Transverse colon (tissue), 3 donors: Measurements from ENCODE around the gene FAM131B.

Experiments
- EP300 ChIP-seq: sonication (generic); formaldehyde crosslinking; IDR thresholded peaks from one replicate; pipeline ENCODE4 v1.6.1; 2017; ENCODE audit warnings: antibody characterized with exemption, low read depth
- POLR2A ChIP-seq: fragments of 450-650 bp; IDR thresholded peaks from one replicate; pipeline ENCODE4 v1.6.1; 2016; ENCODE audit warnings: antibody characterized with exemption, mild to moderate bottlenecking, moderate library complexity
- TF ChIP-seq, protein P1 (sequence below), 5 experiments: fragments of 200-600 bp in 3 of 5; fragments of 450-650 bp in 2 of 5; sonication (generic) in 3 of 5; IDR thresholded peaks; 1 replicate in 2 of 5; 2 replicates in 3 of 5; pipeline ENCODE4 v1.5.1; 2016 to 2017; ENCODE audit warnings: antibody characterized with exemption in 5 of 5, inconsistent platforms in 3 of 5, mild to moderate bottlenecking in 2 of 5, moderate library complexity in 1 of 5

DNA sequence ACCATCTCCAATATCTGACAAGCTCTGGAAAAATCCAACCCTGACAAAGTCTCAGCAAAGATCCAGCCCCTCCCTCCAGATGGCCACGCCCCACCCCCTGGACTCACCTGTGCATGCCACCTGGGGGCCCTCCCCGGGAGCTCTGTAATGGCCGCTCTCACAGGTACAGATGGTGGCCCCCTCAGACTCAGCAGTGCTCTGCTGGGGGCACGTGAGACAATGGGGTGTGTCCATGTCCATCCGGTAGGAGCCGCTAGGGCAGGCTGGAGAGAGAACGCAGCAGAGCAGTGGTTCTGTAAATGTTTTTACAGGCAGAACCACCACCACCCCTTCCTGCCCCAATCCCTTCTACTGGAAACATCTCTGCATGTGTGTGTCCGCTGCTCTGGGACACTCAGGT lies 36.6 kb upstream of the FAM131B start:
- TF ChIP-seq POLR2A = no peak
- TF ChIP-seq, protein P1, sequence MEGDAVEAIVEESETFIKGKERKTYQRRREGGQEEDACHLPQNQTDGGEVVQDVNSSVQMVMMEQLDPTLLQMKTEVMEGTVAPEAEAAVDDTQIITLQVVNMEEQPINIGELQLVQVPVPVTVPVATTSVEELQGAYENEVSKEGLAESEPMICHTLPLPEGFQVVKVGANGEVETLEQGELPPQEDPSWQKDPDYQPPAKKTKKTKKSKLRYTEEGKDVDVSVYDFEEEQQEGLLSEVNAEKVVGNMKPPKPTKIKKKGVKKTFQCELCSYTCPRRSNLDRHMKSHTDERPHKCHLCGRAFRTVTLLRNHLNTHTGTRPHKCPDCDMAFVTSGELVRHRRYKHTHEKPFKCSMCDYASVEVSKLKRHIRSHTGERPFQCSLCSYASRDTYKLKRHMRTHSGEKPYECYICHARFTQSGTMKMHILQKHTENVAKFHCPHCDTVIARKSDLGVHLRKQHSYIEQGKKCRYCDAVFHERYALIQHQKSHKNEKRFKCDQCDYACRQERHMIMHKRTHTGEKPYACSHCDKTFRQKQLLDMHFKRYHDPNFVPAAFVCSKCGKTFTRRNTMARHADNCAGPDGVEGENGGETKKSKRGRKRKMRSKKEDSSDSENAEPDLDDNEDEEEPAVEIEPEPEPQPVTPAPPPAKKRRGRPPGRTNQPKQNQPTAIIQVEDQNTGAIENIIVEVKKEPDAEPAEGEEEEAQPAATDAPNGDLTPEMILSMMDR (IDR thresholded peaks at IDR 0.05) = no peak
- no peak for TF ChIP-seq EP300
